PC-9 (cell line): ENCODE results near the gene PRLHR.

ENCODE experiments used
- CTCF ChIP-seq: fragments of 200-600 bp; sonication (generic); conservative IDR thresholded peaks from 2 replicates; pipeline ENCODE4 v1.6.1; 2017; ENCODE audit warnings: mixed run types, antibody characterized with exemption, mild to moderate bottlenecking, moderate library complexity
- EZH2 ChIP-seq: fragments of 200-600 bp; sonication (generic); IDR thresholded peaks from 2 replicates; pipeline ENCODE4 v1.8.0; 2017; ENCODE audit warnings: antibody characterized with exemption, low read depth

DNA sequence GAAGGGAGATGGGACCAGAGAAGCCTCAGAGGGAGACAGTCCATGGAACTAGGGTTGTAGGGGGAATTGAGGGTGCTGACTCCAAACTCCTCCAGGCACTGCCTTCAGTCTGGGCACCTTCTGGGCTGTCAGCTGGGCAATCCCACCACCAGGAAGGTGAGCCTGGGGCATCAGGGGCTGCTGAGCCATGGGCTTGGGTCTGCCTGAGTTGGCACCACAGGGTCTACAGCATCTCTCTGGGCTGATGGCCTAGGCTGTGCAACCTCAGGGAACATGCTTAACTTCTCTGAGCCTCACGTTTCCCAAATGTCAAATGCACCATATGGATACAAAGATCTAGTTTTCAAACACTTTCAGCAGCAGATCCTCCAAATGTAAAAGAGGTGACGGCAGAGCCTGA lies 46.8 kb upstream of the PRLHR start:
- TF ChIP-seq CTCF (no peak), EZH2 (no peak)
